CD4-positive, CD25-positive, alpha-beta regulatory T cell (primary cell): ENCODE measurements around the gene DNAI7. TPM values are rescaled to one million over a fixed set of nuclear protein-coding genes. Genes with fewer than 3 reads are reported as not detected.

Experiments
- ATAC-seq, 2 donors: fragments of 150-1000 bp; cut with Tn5 transposase; one replicate each; pipeline ENCODE4 v1.10.0; 2021; ENCODE audit warnings: low read depth in 2 of 2, moderate number of reproducible peaks in 2 of 2, moderate library complexity in 1 of 2
- DNase-seq, 3 donors: peaks; one replicate each; pipeline versions ENCODE4 v3.0.0 to v3.0.0-alpha.2; 2012 to 2022; ENCODE audit warnings: mixed read lengths in 1 of 3
- H3K27ac ChIP-seq: one replicate; pipeline ENCODE4 v1.7.0; 2013; ENCODE audit warnings: mild to moderate bottlenecking, low read length; ENCODE audit not compliant: insufficient read depth, poor library complexity, severe bottlenecking
- H3K27me3 ChIP-seq: one replicate; pipeline ENCODE4 v1.7.0; 2013; ENCODE audit warnings: low read length; ENCODE audit not compliant: control insufficient read depth, insufficient read depth
- H3K36me3 ChIP-seq: one replicate; pipeline ENCODE4 v1.7.0; 2013; ENCODE audit warnings: mild to moderate bottlenecking, low read length, moderate library complexity; ENCODE audit not compliant: control insufficient read depth, insufficient read depth
- H3K4me1 ChIP-seq: 2 replicates; pipeline ENCODE4 v1.7.0; 2013; ENCODE audit warnings: mild to moderate bottlenecking, low read length; ENCODE audit not compliant: insufficient read depth, control insufficient read depth, poor library complexity, severe bottlenecking
- H3K4me3 ChIP-seq: one replicate; pipeline ENCODE4 v1.7.0; 2013; ENCODE audit warnings: low read depth, mild to moderate bottlenecking, low read length, moderate library complexity
- H3K9me3 ChIP-seq, 2 experiments: 1 replicate in 1 of 2; 2 replicates in 1 of 2; pipeline ENCODE4 v1.7.0; 2013; ENCODE audit warnings: low read length in 2 of 2, mild to moderate bottlenecking in 1 of 2, moderate library complexity in 1 of 2; ENCODE audit not compliant: control insufficient read depth in 2 of 2
- H3K27ac Mint-ChIP-seq, 3 donors: one replicate each; pipeline ENCODE4 v1.8.0; 2020 to 2022; ENCODE audit warnings: mild to moderate bottlenecking in 3 of 3, mixed read lengths in 3 of 3, moderate library complexity in 2 of 3
- H3K27me3 Mint-ChIP-seq: one replicate; pipeline ENCODE4 v1.8.0; 2022; ENCODE audit warnings: mild to moderate bottlenecking, mixed read lengths
- H3K36me3 Mint-ChIP-seq: one replicate; pipeline ENCODE4 v1.8.0; 2020; ENCODE audit warnings: mixed read lengths
- H3K4me1 Mint-ChIP-seq, 4 donors: one replicate each; pipeline ENCODE4 v1.8.0; 2020 to 2022; ENCODE audit warnings: mixed read lengths in 4 of 4, mild to moderate bottlenecking in 1 of 4
- H3K4me3 Mint-ChIP-seq, 4 donors: one replicate each; pipeline ENCODE4 v1.8.0; 2020 to 2022; ENCODE audit warnings: mild to moderate bottlenecking in 4 of 4, mixed read lengths in 4 of 4, moderate library complexity in 3 of 4
- H3K9me3 Mint-ChIP-seq, 7 donors: one replicate each; pipeline ENCODE4 v1.8.0; 2020 to 2022; ENCODE audit warnings: mixed read lengths in 7 of 7, mild to moderate bottlenecking in 3 of 7, moderate library complexity in 2 of 7
- polyA plus RNA-seq, 4 donors: library from polyadenylated mRNA; unstranded; fragments of 300-500 nt; fragmentation: Illumina TruSeq; gene quantifications; one replicate each; pipeline ENCODE4 v1.2.3, GENCODE V29; 2021
- total RNA-seq: library from RNA; stranded (reverse); gene quantifications from one replicate; pipeline ENCODE4 v1.2.3, GENCODE V29; 2022

DNAI7 gene
- total RNA-seq (0.25 TPM), polyA plus RNA-seq (under 1 TPM in 1 of 4 donors, not detected in 3; 0.07 TPM)

DNA sequence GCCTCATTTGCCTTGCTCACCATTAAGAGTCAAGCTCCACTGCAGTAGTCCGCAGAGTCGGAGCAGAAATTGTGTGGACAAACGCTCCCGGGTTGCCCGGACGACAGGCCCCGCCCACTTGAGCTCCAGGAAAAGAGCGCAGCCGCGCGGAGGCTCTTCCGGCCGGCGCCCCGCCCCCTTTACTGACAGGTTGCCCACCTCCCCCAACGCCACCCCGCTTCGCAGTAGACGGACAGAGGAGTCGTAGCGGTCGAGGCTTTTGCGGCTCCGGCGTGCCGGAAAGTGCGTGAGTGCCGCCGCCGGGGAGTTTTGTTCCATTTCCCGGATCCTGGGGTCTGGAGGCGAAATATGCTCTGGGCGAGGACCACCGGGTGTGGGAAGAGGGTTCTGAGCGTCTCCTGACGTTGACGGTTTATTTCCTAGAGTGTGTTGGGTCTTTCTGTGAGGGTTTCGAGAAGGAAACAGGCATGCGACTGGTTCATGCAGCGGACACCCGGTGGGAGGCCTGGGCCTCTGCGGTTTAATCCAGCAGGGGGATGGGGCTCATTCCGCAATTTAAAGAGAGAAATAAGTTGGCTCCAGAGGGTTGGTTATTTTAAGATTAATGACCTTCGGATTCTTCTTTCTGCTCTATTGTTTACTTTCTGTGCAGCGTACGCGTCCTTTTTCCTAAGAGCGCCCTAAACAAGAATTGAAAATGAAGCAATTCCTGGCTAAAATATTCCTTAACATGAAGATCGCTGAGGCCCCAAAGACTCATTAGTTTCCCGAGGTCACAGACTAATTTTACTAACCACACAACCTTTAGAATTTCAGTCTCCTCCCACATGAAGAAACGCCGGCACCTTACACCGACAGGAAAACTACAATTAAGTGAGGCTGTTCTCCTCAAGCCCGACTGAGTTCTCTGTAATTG is at the start of gene DNAI7, which contains the start of gene ETFRF1:
TSS of gene DNAI7 (minus strand) at position 105 of the 916 bp plus-strand sequence. CDS start at position 23, 82 bp downstream.
TSS of gene ETFRF1 (plus strand) at position 182 of the 916 bp plus-strand sequence. CDS start 8,720 bp downstream, outside the sequence.
- Histone ChIP-seq H3K4me3 (peak within 1 kb of the TSS; percentile 94), H3K27ac (peak within 1 kb of the TSS; percentile 91), H3K4me1 (peaks cover 14% of the 10 kb centered on the region), H3K9me3 (no peaks in the 10 kb centered on the region), H3K36me3 (no peaks in the 10 kb centered on the region), H3K27me3 (no peaks in the 10 kb centered on the region)
- Mint-ChIP-seq H3K4me1 (peaks cover 20 to 47% (median 37%) of the 10 kb centered on the region in 4 donors), H3K27me3 (peaks cover 5% of the 10 kb centered on the region), H3K4me3 (peak within 1 kb of the TSS; percentile 95 to 99 (median 98)), H3K27ac (peak within 1 kb of the TSS; percentile 94 to 100 (median 99)), H3K9me3 (peaks cover 0 to 1% (median 0%) of the 10 kb centered on the region in 7 donors), H3K36me3 (peaks cover 4% of the 10 kb centered on the region)
- ATAC-seq (peak; percentile 95 to 96), DNase-seq (peak; percentile 92 to 94 (median 94))

- Histone ChIP-seq H3K4me1 (peaks cover 5% of the 10 kb centered on the region), H3K4me3 (no peak overlapping the region), H3K27me3 (no peaks in the 10 kb centered on the region), H3K27ac (no peak overlapping the region), H3K36me3 (peaks cover 7% of the 10 kb centered on the region), H3K9me3 (no peaks in the 10 kb centered on the region)
- H3K9me3 Mint-ChIP-seq, result no peaks in the 10 kb centered on the region
- H3K27ac Mint-ChIP-seq, result peak overlapping the region in 1 of 3 donors; percentile 81
- ATAC-seq (no peak), DNase-seq (no peak)
- no peaks in the 10 kb centered on the region for H3K27me3 Mint-ChIP-seq
- H3K4me1 Mint-ChIP-seq, result peaks cover 22 to 39% (median 31%) of the 10 kb centered on the region in 4 donors
- peaks cover 31% of the 10 kb centered on the region for H3K36me3 Mint-ChIP-seq
- no peak overlapping the region for H3K4me3 Mint-ChIP-seq
Measured at GRCh38 chr12:25243680-25243990, 48.7 kb upstream of the DNAI7 start.

- no peaks in the 10 kb centered on the region for H3K4me1 ChIP-seq
- peaks cover 22 to 35% (median 28%) of the 10 kb centered on the region in 4 donors for H3K4me1 Mint-ChIP-seq
- no peak overlapping the region for H3K4me3 Mint-ChIP-seq
- no peaks in the 10 kb centered on the region for H3K27me3 Mint-ChIP-seq
- no peak for ATAC-seq
- H3K27ac Mint-ChIP-seq, result peak overlapping the region in 2 of 3 donors; percentile 17 to 20
- no peaks in the 10 kb centered on the region for H3K9me3 Mint-ChIP-seq
- peaks cover 7% of the 10 kb centered on the region for H3K36me3 ChIP-seq
- peaks cover 34% of the 10 kb centered on the region for H3K36me3 Mint-ChIP-seq
- no peak overlapping the region for H3K4me3 ChIP-seq
- H3K27me3 ChIP-seq, result no peaks in the 10 kb centered on the region
- H3K27ac ChIP-seq, result no peak overlapping the region
- DNase-seq, result no peak
- H3K9me3 ChIP-seq, result no peaks in the 10 kb centered on the region
Measured at GRCh38 chr12:25242981-25243679, 48.2 kb upstream of the DNAI7 start.

GRCh38 chr12:25241167-25242020 is 46.4 kb upstream of the DNAI7 start:
- H3K9me3 ChIP-seq, result no peaks in the 10 kb centered on the region
- no peak overlapping the region for H3K4me3 ChIP-seq
- H3K36me3 ChIP-seq, result peaks cover 16% of the 10 kb centered on the region
- Mint-ChIP-seq H3K36me3 (peaks cover 40% of the 10 kb centered on the region), H3K27ac (no peak overlapping the region), H3K9me3 (no peaks in the 10 kb centered on the region), H3K27me3 (no peaks in the 10 kb centered on the region), H3K4me1 (peaks cover 16 to 37% (median 28%) of the 10 kb centered on the region in 4 donors), H3K4me3 (no peak overlapping the region)
- H3K27me3 ChIP-seq, result no peaks in the 10 kb centered on the region
- ATAC-seq (peak; percentile 70), DNase-seq (peak in 2 of 3 donors; percentile 67 to 69)
- no peaks in the 10 kb centered on the region for H3K4me1 ChIP-seq
- H3K27ac ChIP-seq, result peak overlapping the region; percentile 23

DNA sequence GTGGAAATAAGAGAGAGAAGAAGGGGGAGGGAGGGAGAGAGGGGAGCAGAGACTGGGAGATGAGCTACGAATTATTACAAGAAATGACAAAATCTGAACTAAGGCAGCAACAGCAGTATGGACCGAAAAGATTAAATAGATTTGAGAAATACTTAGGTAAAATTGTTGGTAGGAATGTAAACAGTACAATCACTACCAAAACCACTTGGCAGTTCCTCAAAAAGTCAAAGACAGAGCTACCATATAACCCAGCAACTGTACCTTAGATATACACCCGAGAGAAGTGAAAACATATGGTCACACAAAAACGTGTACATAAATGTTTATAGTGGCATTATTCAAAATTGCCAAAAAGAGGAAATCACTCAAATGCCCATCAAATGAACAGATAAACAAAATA is 41.7 kb upstream of the DNAI7 start:
- Histone ChIP-seq H3K4me3 (no peak overlapping the region), H3K36me3 (peaks cover 29% of the 10 kb centered on the region), H3K27ac (no peak overlapping the region), H3K4me1 (no peaks in the 10 kb centered on the region), H3K27me3 (no peaks in the 10 kb centered on the region), H3K9me3 (no peaks in the 10 kb centered on the region)
- Mint-ChIP-seq H3K27me3 (no peaks in the 10 kb centered on the region), H3K27ac (no peak overlapping the region), H3K4me3 (no peak overlapping the region), H3K4me1 (peaks cover 10 to 35% (median 20%) of the 10 kb centered on the region in 4 donors), H3K9me3 (peaks cover 0 to 1% (median 0%) of the 10 kb centered on the region in 7 donors), H3K36me3 (peaks cover 46% of the 10 kb centered on the region)
- ATAC-seq (no peak), DNase-seq (no peak)

DNA sequence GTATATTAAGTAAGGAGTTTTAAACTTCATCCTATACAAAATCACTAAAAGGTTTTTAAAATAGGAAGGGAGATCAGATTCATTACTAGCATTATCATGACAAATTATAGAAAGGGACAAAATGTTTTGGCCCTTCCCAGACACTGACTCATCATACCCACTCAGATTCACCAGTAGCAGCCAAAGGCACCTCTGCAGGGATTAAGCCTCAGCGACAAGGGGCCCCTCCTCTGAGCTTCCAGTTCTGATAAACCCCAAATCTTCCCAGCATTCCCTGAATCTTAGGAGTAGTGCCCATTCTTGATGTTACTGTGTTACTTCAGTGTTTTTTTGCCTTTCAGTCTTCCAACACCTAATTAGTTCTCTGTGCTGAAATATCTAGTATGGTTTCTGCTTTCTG is 41.2 kb upstream of the DNAI7 start:
- no peaks in the 10 kb centered on the region for H3K27me3 Mint-ChIP-seq
- no peak overlapping the region for H3K27ac Mint-ChIP-seq
- Histone ChIP-seq H3K27me3 (no peaks in the 10 kb centered on the region), H3K4me1 (no peaks in the 10 kb centered on the region), H3K9me3 (no peaks in the 10 kb centered on the region), H3K27ac (no peak overlapping the region), H3K36me3 (peaks cover 29% of the 10 kb centered on the region), H3K4me3 (no peak overlapping the region)
- peaks cover 49% of the 10 kb centered on the region for H3K36me3 Mint-ChIP-seq
- H3K9me3 Mint-ChIP-seq, result peaks cover 0 to 1% (median 0%) of the 10 kb centered on the region in 7 donors
- ATAC-seq (no peak), DNase-seq (no peak)
- H3K4me3 Mint-ChIP-seq, result no peak overlapping the region
- peaks cover 5 to 32% (median 17%) of the 10 kb centered on the region in 4 donors for H3K4me1 Mint-ChIP-seq

- no peak for DNase-seq
- peaks cover 9% of the 10 kb centered on the region for H3K36me3 ChIP-seq
- no peak for ATAC-seq
Measured at GRCh38 chr12:25213338-25213737, 18.4 kb upstream of the DNAI7 start.

More at GRCh38 chr12:25213338-25213737, 18.4 kb upstream of the DNAI7 start:
- H3K4me1 ChIP-seq, result no peaks in the 10 kb centered on the region
- Mint-ChIP-seq H3K4me1 (peaks cover 4 to 12% (median 8%) of the 10 kb centered on the region in 4 donors), H3K27me3 (no peaks in the 10 kb centered on the region), H3K9me3 (no peaks in the 10 kb centered on the region), H3K36me3 (peaks cover 22% of the 10 kb centered on the region), H3K4me3 (no peak overlapping the region), H3K27ac (no peak overlapping the region)
- no peak overlapping the region for H3K4me3 ChIP-seq
- H3K27ac ChIP-seq, result no peak overlapping the region
- H3K27me3 ChIP-seq, result no peaks in the 10 kb centered on the region
- H3K9me3 ChIP-seq, result no peaks in the 10 kb centered on the region
